Spleen (tissue), 7 donors: ENCODE results near the gene MTA2.
A peak's percentile ranks its signal among the peaks of the same experiment; 100 is the strongest.

Experiments
- CTCF ChIP-seq, 11 experiments: fragments of 200-600 bp in 7 of 11; fragments of 450-650 bp in 4 of 11; sonication (generic) in 4 of 11; IDR thresholded peaks in 8 of 11; conservative IDR thresholded peaks in 3 of 11; 1 replicate in 7 of 11; 2 replicates in 4 of 11; pipeline versions ENCODE4 v1.4.0 to v1.8.0; 2016 to 2021; ENCODE audit warnings: antibody characterized with exemption in 11 of 11, inconsistent platforms in 4 of 11, mild to moderate bottlenecking in 1 of 11
- POLR2A ChIP-seq, 3 donors: fragments of 450-650 bp; IDR thresholded peaks; one replicate each; pipeline ENCODE4 v1.5.1; 2017; ENCODE audit warnings: antibody characterized with exemption in 3 of 3, mild to moderate bottlenecking in 1 of 3
- POLR2AphosphoS5 ChIP-seq, 3 donors: sonication (generic); formaldehyde crosslinking; IDR thresholded peaks; one replicate each; pipeline ENCODE4 v1.5.1; 2017; ENCODE audit warnings: antibody characterized with exemption in 3 of 3
- donor health status: DM: no; HTN: no; CAD: no; lungs with moderate emphysema.
- donor health status: DM: no; HTN: no; CAD: no.
- donor health status: DM: no; HTN: no; CAD: no.

GRCh38 chr11:62599069-62599696, 2.5 kb downstream of the MTA2 start:
- TF ChIP-seq CTCF (IDR thresholded peaks at IDR 0.05 in 8 of 11, conservative IDR thresholded peaks at IDR 0.05 in 3 of 11) (no peak), POLR2A (IDR thresholded peaks at IDR 0.05) (no peak), POLR2AphosphoS5 (IDR thresholded peaks at IDR 0.05) (peak; percentile 67 to 90 (median 84))
